Stimulated activated CD8-positive, alpha-beta memory T cell treated with anti-CD3 and anti-CD28 coated beads, Interleukin-4, amount 100 ng/mL, for 4 hours (primary cell): ENCODE data around the gene FAM174B.

Experiments used
- DNase-seq, 2 donors: peaks; one replicate each; pipeline ENCODE4 v3.0.0-alpha.2; 2020; ENCODE audit warnings: low read depth in 2 of 2, low spot score in 1 of 2

FAM174B gene

DNA sequence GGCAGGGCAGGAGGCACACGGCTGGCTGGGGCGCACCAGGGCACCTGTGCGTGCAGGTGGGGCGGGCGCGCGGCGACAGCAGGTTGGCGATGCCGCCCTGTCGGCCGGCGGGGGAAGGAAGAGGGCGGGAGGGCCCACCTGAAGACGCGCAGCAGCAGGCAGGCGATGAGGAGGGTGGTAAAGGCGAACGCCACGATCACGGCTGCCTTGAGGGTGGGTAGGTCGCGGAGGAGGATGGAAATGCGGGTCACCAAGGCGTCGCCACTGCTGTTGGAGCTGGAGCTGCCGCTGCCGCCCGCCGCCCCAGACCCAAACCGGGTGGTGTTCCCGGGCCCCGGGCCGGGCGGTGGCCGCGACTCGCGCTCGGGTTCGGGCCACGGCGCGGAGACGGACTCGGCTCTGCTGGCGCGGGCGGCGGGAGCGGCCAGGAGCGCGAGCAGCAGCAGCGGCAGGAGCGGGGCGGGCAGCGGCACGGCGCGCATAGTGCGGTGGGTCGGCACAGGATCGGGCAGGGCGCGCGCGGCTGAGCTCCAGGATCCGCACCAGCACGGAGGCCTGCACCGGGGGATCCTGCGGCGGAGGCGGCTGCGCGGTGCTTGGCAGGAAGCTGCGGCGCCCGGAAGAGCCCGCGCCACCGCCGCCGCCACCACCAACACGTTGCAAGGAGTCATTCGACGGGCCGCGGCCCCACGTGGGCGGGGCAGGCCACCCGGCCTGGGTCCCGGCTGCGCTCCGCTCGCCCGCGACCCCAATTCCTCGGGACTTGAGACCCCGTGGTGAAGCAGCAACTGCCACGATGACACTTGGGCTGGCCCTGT is at the start of gene FAM174B:
Gene FAM174B, minus strand, starts transcription at position 598 of the 818 bp plus-strand sequence.
- no peak for DNase-seq

GRCh38 chr15:92696096-92696495 is 40.5 kb upstream of the FAM174B start:
- no peak for DNase-seq

DNA sequence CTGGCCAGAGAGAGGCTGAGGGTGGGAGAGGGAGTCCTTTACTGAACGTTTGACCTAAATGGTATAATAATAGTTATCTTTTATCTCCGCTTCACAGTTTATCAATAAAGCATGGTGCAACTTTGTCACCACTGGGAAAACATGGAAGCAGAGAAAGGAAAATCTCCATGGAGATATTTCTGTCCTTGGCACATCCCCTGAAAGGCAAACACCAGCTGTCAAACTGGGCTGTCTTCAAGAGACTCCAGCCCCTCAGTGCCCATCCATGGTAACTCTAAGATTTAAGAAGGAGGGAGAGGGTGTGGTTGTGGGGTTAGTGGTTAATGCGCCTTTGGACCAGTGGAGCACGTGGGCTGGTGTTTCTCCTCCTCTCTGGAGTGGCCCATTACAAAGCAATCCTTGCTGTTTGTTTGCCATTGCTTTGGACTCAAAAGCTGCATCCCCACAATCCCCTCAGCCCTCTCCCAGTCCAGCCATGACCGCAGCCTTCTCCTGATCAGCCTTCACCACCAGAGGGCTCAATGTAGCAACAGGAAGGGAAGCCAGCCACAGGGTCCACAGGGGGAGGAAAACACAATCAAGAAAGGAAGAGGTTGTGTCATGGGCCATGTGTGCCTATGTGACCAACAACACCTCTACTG is 38.2 kb upstream of the FAM174B start:
- no peak for DNase-seq

- DNase-seq: no peak
Observed at GRCh38 chr15:92690395-92690794, 34.8 kb upstream of the FAM174B start.

DNA sequence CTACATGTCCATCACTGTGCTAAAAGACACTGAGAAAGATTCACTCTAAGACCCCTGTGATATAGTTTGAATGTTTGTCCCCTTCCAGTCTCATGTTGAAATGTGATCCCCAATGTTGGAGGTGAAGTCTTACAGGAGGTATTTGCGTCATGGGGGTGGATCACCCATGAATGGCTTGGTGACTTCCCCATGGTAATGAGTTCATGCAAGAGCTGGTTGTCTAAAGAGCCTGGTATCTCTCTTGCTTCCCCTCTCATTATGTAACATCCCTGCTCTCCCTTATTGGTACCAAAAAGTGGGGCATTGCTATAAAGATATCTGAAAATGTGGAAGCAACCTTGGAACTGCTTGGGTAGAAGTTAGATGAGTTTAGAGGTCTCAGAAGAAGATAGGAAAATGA is 32.2 kb upstream of the FAM174B start:
- no peak for DNase-seq

DNA sequence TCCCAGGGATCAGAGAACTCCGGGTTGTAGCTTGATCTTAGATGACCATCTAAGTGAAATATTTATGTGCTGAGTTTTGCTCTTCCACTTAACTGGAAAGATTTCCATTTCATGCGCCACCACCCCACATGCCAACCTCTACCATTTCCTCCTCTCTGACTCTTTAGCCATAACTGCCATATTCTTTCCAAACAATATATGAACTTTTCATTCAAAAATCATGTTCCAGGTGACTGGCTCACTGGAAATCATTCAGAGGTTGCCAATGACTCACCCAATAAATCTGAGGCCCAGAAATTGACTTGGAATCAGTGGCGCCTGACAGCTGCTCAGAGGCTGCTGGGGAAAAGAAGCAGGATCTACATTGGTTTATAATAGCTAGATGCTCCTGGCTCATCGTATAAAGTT is 31.6 kb upstream of the FAM174B start:
- DNase-seq: no peak

DNA sequence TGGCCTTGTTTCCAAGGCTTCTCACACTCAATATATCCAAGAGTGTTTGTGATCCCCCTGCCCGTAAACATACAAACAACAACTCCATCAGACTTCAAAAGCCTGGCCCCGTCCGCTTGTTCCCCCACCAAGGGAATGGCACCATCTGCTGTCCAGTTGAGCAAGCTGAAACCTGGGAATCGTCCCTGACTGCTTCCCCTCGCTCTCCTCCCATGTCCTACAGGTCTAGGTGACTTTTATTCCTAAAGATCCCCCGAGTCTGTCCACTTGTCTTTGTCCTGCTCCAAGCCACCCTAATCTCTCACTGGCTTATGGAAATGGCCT is 27.9 kb upstream of the FAM174B start:
- DNase-seq: no peak

DNA sequence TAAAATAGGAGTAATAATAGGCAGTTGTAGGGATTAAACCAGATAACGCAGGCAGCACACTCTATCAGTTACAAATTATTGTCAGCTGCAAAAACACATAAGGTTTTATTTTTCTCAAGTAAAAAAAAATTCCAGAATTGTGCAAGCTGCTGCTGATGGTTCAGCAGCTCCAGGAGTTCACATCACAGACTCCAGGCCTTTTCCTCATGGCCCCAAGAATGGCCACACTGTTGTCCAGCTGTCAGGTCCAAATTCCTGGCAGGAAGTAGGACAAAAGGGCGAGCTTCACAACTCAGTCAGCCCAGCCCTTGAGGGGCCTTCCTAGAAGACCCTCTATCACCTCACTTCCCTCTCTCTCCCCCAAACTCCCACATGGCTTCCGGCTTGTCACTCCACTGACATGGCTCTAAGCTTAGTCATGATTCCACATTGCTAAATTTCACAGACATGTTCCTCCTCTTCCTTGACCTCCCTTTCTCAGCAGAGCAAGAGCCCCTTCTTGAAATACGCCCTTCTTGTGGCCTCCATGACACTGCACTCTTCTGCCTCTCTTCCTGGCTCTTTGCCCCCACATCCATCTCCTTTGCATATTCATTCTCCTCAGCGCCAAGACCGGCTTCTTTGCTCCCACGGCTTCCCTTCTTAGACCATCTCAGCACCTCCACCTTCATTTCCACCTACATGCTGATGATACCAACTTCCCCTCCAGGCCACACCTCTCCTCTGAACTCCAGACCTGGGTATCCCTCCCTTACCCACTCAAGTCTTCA is 27.4 kb upstream of the FAM174B start:
- no peak for DNase-seq

GRCh38 chr15:92681141-92681631 is 25.6 kb upstream of the FAM174B start:
- DNase-seq: no peak

- no peak for DNase-seq
Observed at GRCh38 chr15:92677999-92678398, 22.4 kb upstream of the FAM174B start.

DNA sequence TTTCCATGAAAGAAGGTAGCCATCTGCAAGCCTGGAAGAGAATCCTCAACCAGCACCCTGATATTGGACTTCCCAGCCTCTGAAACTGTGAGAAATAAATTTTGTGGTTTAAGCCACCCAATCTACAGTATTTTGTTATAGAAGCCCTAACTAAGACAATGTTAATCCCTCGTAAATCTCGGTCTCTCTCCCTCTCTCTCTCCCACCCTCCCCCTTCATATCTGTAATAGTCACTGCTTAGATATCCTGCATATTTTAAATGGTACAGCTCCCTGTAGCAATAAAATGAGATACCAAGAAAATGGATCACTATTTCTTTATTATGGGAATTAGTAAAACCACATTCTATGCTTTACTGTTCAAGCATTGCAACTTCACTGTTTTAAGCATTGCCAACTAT is 21.0 kb upstream of the FAM174B start:
- no peak for DNase-seq

DNA sequence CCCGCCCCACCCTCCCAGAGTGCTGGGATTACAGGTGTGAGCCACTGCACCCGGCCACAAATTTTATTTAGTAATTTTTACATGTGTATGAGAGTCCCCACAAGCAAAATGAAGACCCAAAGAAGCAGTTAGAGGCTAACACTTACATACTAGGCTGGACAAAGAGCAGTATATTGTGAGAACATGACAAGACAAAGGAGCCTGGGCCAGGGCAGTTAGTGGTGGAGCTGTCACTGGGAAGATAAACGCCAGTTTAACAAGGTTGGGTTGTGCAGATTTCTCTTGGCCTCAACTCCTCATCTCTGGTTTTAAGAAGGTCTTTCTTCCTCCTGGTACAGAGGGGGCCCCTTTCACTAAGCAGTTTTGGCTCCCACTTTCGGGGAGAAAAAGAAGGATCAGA is 19.9 kb upstream of the FAM174B start:
- no peak for DNase-seq

DNA sequence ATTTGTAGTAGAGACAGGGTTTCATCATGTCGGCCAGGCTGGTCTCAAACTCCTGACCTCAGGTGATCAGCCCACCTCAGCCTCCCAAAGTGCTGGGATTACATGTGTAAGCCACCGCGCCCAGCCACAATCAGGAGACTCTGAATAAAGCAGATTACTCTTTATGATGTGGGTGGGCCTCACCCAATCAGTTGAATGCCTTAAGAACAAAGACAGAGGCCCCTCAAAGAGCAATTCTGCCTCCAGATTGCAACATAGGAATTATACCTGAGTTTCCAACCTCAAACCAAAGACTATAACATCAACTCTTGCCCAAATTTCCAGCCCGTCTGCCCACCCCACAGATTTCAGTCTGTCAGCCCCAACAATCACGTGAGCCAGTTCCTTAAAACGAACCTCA is 18.8 kb upstream of the FAM174B start:
- DNase-seq: no peak

DNA sequence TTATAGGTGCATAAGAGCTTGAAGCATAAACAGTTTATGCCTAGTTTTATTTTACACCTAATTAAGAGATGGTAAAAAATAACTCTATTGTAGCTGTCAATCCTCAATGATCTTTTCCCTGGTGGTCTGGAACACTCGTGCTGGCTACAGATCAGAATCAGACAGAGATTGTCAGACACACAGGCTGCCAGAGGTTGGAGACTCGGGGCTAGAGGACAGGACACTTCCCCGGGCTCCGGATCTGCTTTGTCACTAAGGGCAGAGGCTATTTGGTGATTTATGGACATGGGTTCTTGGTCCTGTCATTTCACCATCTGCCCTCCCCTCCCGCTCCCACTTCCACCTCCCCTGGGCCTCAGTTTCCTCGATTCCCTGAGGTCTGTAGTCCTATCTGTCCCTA is 16.5 kb upstream of the FAM174B start:
- DNase-seq: no peak

GRCh38 chr15:92671406-92671805 is 15.8 kb upstream of the FAM174B start:
- no peak for DNase-seq

DNA sequence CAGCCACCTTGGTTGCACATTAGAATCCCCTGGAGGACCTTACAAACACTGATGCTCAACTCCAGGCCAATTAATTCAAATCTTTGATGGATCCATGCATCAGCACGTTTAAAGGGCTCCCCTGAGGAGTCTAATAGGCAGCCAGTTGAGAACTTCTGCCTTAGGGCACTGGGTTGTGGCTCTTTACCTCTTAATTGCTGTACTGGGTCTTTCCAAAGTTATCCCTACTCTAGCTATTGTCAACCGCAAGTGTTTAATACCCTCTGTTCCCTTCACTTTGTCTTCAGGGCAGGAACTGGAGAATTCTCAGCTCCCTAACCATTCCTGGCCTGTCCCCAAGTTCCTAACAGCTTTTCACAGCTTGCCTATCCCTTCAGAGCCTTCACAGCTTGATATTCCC is 15.0 kb upstream of the FAM174B start:
- DNase-seq: no peak

DNA sequence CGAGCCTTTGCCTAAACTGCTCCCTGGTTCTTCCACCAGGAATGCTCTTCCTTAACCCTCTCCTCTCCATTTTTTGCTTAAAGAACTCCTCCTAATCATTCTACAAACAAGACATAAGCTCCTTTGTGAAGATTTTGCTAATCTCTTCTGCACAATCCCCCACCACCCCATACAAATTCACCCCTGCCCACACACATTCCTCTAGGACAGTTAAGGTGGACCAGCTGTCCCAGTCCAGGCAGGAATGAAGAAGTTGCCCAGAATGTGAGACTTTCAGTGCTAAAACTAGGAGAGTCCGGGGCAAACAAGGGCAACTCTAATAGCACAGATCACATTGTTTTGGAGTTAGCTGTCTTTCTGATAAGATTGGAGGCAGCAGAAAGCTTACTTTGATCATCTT is 13.9 kb upstream of the FAM174B start:
- no peak for DNase-seq

GRCh38 chr15:92668620-92669019 is 13.0 kb upstream of the FAM174B start:
- DNase-seq: no peak

- no peak for DNase-seq
Observed at GRCh38 chr15:92667970-92668485, 12.5 kb upstream of the FAM174B start.

DNA sequence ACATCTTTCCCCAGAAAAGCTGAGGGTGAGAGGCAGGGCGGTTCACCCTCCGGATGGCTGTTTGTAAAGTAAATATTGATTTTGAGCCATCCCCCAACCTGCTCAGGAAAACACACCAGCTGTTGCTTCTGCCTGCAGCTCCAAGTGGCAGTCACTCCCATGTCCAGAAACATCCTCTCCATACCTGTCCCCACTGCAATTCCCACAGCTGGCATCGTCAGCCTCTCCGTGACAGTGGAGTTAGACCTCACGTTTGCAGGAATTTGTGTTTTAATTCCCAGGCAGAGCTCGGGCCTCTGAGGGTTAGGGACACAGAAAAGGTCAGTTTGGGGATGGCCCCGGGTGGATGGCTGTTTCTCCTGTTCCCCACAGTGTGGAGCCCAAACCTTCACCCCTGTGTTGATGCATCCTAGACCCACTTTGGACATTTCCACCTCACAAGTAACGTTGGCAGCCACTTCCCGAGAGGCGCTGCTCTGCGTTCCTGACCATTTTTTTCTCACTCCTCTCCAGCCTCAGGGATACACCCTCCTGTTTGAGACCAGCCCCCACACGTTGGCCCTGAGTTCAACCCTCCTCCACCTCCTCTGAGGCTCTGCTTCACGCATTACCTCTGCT is 11.8 kb upstream of the FAM174B start:
- DNase-seq: no peak

GRCh38 chr15:92666780-92667179 is 11.2 kb upstream of the FAM174B start:
- no peak for DNase-seq
